Astrocyte (in vitro differentiated cells and primary cell): ENCODE measurements around the gene NOXO1.

Source experiments
- EZH2 ChIP-seq: IDR thresholded peaks from 2 replicates; pipeline ENCODE4 v1.6.1; 2012; ENCODE audit warnings: mild to moderate bottlenecking, low read length, inconsistent platforms; ENCODE audit not compliant: insufficient read depth
- TF ChIP-seq, protein P1 (sequence below): IDR thresholded peaks from 2 replicates; pipeline ENCODE4 v1.5.1; 2011; ENCODE audit warnings: low read depth, mild to moderate bottlenecking, inconsistent platforms, low read length, moderate library complexity; ENCODE audit not compliant: insufficient read depth

DNA sequence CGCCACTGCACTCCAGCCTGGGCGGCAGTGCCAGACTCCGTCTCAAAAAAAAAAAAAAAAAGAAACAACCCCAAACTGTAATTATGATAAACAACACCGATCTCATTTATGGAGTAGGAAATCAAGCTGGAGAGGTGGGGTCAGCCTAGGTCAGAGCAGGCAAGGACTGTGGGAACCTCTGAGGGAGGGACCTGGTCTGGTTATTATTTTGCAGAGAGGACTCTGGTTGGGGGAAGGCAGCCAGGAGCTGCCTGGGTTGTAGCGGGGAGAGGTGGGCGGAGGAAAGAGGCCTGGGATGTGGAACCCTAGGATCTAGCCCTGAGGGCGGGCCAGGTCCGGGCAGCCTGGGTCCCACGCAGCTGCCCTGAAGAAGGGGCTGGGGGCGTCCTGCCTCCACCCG is 52.2 kb downstream of the NOXO1 start:
- TF ChIP-seq, protein P1, sequence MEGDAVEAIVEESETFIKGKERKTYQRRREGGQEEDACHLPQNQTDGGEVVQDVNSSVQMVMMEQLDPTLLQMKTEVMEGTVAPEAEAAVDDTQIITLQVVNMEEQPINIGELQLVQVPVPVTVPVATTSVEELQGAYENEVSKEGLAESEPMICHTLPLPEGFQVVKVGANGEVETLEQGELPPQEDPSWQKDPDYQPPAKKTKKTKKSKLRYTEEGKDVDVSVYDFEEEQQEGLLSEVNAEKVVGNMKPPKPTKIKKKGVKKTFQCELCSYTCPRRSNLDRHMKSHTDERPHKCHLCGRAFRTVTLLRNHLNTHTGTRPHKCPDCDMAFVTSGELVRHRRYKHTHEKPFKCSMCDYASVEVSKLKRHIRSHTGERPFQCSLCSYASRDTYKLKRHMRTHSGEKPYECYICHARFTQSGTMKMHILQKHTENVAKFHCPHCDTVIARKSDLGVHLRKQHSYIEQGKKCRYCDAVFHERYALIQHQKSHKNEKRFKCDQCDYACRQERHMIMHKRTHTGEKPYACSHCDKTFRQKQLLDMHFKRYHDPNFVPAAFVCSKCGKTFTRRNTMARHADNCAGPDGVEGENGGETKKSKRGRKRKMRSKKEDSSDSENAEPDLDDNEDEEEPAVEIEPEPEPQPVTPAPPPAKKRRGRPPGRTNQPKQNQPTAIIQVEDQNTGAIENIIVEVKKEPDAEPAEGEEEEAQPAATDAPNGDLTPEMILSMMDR, result no peak
- TF ChIP-seq EZH2, result no peak
